ENCODE measurements around the gene STH. TPM values are rescaled to one million over a fixed set of nuclear protein-coding genes. Genes with fewer than 3 reads are reported as not detected.

STH gene
- total and polyA plus RNA-seq, 2 donors from 2014 or later = not detected

DNA sequence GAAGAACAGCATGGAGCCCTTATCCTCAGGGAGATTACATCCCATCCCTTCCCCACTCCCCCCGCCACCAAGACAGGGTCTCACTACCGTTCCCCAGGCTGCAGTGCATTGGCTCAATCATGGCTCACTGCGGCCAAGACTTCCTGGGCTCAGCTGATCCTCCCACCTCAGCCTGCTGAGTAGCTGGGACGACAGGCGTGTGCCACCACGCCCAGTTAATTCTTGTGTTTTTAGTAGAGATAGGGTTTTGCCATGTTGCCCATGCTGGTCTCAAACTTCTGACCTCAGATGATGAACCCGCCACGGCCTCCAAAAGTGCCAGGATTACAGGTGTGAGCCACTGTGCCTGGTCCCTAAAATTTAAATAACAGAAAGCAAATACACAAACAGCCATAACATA is 48.8 kb downstream of the STH start:
- Histone ChIP-seq H3K27me3 (ENCODE audit: control insufficient read depth, insufficient read depth, low read length) (no peaks in the 10 kb centered on the region), H3K9me3 (ENCODE audit: control insufficient read depth in 2 of 3, insufficient read depth in 1 of 3, low read length in 3 of 3) (no peaks in the 10 kb centered on the region), H3K9ac (ENCODE audit: low read length in 3 of 3) (no peak overlapping the region), H3K4me3 (ENCODE audit: low read length in 3 of 3) (no peak overlapping the region), H3K27ac (ENCODE audit: low read depth in 2 of 2, low read length in 2 of 2) (no peak overlapping the region), H3K4me1 (ENCODE audit: control insufficient read depth in 2 of 3, insufficient read depth in 2 of 3, low read depth in 1 of 3, low read length in 3 of 3) (peaks cover 4 to 12% (median 8%) of the 10 kb centered on the region in 3 donors), H3K36me3 (ENCODE audit: control insufficient read depth in 2 of 3, insufficient read depth in 3 of 3, low read length in 3 of 3) (peaks cover 11 to 31% (median 16%) of the 10 kb centered on the region in 3 donors)
- no peak for DNase-seq
- intact Hi-C loops (cut with DNase I) = no loop called here
- FAIRE-seq = no peak
- no peak for TF ChIP-seq CTCF (IDR thresholded peaks at IDR 0.05; ENCODE audit: borderline replicate concordance, extremely low read depth, insufficient read depth)

Other genes with a start within 250 kb of the STH start
- gene CRHR1, start 214.9 kb upstream of the STH start, total RNA-seq = not detected
- gene CRHR1, start 214.9 kb upstream of the STH start, polyA plus RNA-seq (ENCODE audit: insufficient read depth, low read depth, low replicate concordance) = not detected
- gene SPPL2C, start 154.4 kb upstream of the STH start, total RNA-seq = not detected
- gene SPPL2C, start 154.4 kb upstream of the STH start, polyA plus RNA-seq (ENCODE audit: insufficient read depth, low read depth, low replicate concordance) = not detected
- gene MAPT, start 104.7 kb upstream of the STH start, total RNA-seq = 2.9 TPM
- 15.4 TPM for gene MAPT, start 104.7 kb upstream of the STH start, polyA plus RNA-seq (ENCODE audit: insufficient read depth, low read depth, low replicate concordance)
- gene KANSL1, start 194.2 kb downstream of the STH start, total RNA-seq = 97.3 TPM
- 13.7 TPM for gene KANSL1, start 194.2 kb downstream of the STH start, polyA plus RNA-seq (ENCODE audit: insufficient read depth, low read depth, low replicate concordance)